ENCODE measurements around the gene EVPL.

GRCh38 chr17:75970626-75971025 is 56.5 kb downstream of the EVPL start:
- TF ChIP-seq POLR2A (IDR thresholded peaks at IDR 0.05) (no peak), CTCF (IDR thresholded peaks at IDR 0.05 in 4 of 5, conservative IDR thresholded peaks at IDR 0.05 in 1 of 5) (no peak)
